GM12878 (cell line): ENCODE data around the gene CISD2. TPM values are rescaled to one million over a fixed set of nuclear protein-coding genes. Genes with fewer than 3 reads are reported as not detected.

Source experiments
- ASH2L ChIP-seq: fragments of 300-600, 200-600 bp; sonication (generic); IDR thresholded peaks from 2 replicates; pipeline ENCODE4 v1.6.1; 2017; ENCODE audit warnings: low read depth, mild to moderate bottlenecking, borderline replicate concordance
- BHLHE40 ChIP-seq, 2 experiments: fragments of 450-650 bp in 1 of 2; IDR thresholded peaks; 2 replicates each; pipeline ENCODE4 v1.6.1; 2011 to 2017; ENCODE audit warnings: low read depth in 2 of 2, borderline replicate concordance in 1 of 2, improper control_type of control experiment in 1 of 2, low read length in 1 of 2, mild to moderate bottlenecking in 1 of 2
- CBFB ChIP-seq: IDR thresholded peaks from 2 replicates; pipeline ENCODE4 v1.6.1; 2016; ENCODE audit warnings: antibody characterized with exemption, low read depth
- CHD4 ChIP-seq: fragments of 200-600 bp; sonication (generic); IDR thresholded peaks from 2 replicates; pipeline ENCODE4 v1.6.1; 2016; ENCODE audit warnings: mild to moderate bottlenecking
- CREM ChIP-seq: IDR thresholded peaks from 2 replicates; pipeline ENCODE4 v1.6.1; 2014; ENCODE audit warnings: antibody characterized with exemption, low read depth
- ETV6 ChIP-seq, 2 experiments: fragments of 450-650 bp in 1 of 2; IDR thresholded peaks in 1 of 2; conservative IDR thresholded peaks in 1 of 2; 2 replicates each; pipeline ENCODE4 v1.6.1; 2014; ENCODE audit warnings: antibody characterized with exemption in 1 of 2, borderline replicate concordance in 1 of 2, low read depth in 1 of 2, mild to moderate bottlenecking in 1 of 2, moderate library complexity in 1 of 2
- IRF5 ChIP-seq: fragments of 450-650 bp; IDR thresholded peaks from 2 replicates; pipeline ENCODE4 v1.6.1; 2017; ENCODE audit warnings: borderline replicate concordance
- KLF5 ChIP-seq: fragments of 450-650 bp; IDR thresholded peaks from 2 replicates; pipeline ENCODE4 v1.6.1; 2014; ENCODE audit warnings: mild to moderate bottlenecking; ENCODE audit not compliant: partially characterized antibody
- LARP7 ChIP-seq: fragments of 450-650 bp; IDR thresholded peaks from 2 replicates; pipeline ENCODE4 v1.6.1; 2017; ENCODE audit warnings: mild to moderate bottlenecking
- MTA2 ChIP-seq: fragments of 450-650 bp; IDR thresholded peaks from 2 replicates; pipeline ENCODE4 v1.6.1; 2016; ENCODE audit warnings: low read depth, mild to moderate bottlenecking, moderate library complexity
- MXI1 ChIP-seq: fragments of 150-350 bp; IDR thresholded peaks from 2 replicates; pipeline ENCODE4 v1.6.1; 2011; ENCODE audit warnings: low read depth, mild to moderate bottlenecking, inconsistent platforms, low read length, improper control_type of control experiment
- NFIC ChIP-seq: IDR thresholded peaks from 2 replicates; pipeline ENCODE4 v1.6.1; 2012; ENCODE audit warnings: low read depth, mild to moderate bottlenecking, inconsistent platforms, low read length, moderate library complexity
- NRF1 ChIP-seq: conservative IDR thresholded peaks from 2 replicates; pipeline ENCODE4 v1.6.1; 2011; ENCODE audit warnings: mild to moderate bottlenecking, low read depth, low read length, improper control_type of control experiment
- PAX5 ChIP-seq: IDR thresholded peaks from 2 replicates; pipeline ENCODE4 v1.6.1; 2011; ENCODE audit warnings: low read depth, low read length, borderline replicate concordance
- PKNOX1 ChIP-seq: fragments of 450-650 bp; IDR thresholded peaks from 2 replicates; pipeline ENCODE4 v1.6.1; 2016; ENCODE audit warnings: mild to moderate bottlenecking
- SREBF2 ChIP-seq: IDR thresholded peaks from 2 replicates; pipeline ENCODE4 v1.6.1; 2012; ENCODE audit warnings: mild to moderate bottlenecking, low read length
- polyA plus RNA-seq, 11 experiments: library from polyadenylated mRNA; depleted of rRNA in 4 of 11; unstranded in 6 of 11; stranded (reverse) in 5 of 11; fragments of >200 nt; fragmentation: Nextera tagmentation in 4 of 11; fragmentation: Illumina TruSeq in 1 of 11; extraction: Ambion mirVana in 4 of 11; extraction: Trizol in 1 of 11; gene quantifications; 1 replicate in 1 of 11; 2 replicates in 10 of 11; pipeline versions ENCODE4 v1.2.1 to v1.2.3, GENCODE V29; 2011 to 2016; ENCODE audit warnings: inconsistent platforms in 2 of 11, missing spikeins in 2 of 11, low read depth in 1 of 11
- total RNA-seq, 4 experiments: library from RNA; depleted of rRNA in 3 of 4; stranded (reverse); fragments of >200 nt in 3 of 4; fragmentation: Illumina TruSeq in 1 of 4; extraction: Trizol in 1 of 4; gene quantifications; 2 replicates each; pipeline versions ENCODE4 v1.2.1 to v1.2.3, GENCODE V29; 2013 to 2021
- TF ChIP-seq, protein P1 (sequence below): fragments of 450-650 bp; IDR thresholded peaks from 2 replicates; pipeline ENCODE4 v1.6.1; 2017; ENCODE audit warnings: mild to moderate bottlenecking, moderate library complexity
- TF ChIP-seq, protein P2 (sequence below): fragments of 450-650 bp; IDR thresholded peaks from 2 replicates; pipeline ENCODE4 v1.6.1; 2018; ENCODE audit warnings: mild to moderate bottlenecking, low read depth, moderate library complexity; ENCODE audit not compliant: partially characterized antibody

CISD2 gene
- total and polyA plus RNA-seq, 10 of the 15 experiments (the other 5 are each of a cell fraction or from before 2014, with no cell fraction given): 29.5 to 132 (median 38.9) TPM

- TF ChIP-seq, protein P1, sequence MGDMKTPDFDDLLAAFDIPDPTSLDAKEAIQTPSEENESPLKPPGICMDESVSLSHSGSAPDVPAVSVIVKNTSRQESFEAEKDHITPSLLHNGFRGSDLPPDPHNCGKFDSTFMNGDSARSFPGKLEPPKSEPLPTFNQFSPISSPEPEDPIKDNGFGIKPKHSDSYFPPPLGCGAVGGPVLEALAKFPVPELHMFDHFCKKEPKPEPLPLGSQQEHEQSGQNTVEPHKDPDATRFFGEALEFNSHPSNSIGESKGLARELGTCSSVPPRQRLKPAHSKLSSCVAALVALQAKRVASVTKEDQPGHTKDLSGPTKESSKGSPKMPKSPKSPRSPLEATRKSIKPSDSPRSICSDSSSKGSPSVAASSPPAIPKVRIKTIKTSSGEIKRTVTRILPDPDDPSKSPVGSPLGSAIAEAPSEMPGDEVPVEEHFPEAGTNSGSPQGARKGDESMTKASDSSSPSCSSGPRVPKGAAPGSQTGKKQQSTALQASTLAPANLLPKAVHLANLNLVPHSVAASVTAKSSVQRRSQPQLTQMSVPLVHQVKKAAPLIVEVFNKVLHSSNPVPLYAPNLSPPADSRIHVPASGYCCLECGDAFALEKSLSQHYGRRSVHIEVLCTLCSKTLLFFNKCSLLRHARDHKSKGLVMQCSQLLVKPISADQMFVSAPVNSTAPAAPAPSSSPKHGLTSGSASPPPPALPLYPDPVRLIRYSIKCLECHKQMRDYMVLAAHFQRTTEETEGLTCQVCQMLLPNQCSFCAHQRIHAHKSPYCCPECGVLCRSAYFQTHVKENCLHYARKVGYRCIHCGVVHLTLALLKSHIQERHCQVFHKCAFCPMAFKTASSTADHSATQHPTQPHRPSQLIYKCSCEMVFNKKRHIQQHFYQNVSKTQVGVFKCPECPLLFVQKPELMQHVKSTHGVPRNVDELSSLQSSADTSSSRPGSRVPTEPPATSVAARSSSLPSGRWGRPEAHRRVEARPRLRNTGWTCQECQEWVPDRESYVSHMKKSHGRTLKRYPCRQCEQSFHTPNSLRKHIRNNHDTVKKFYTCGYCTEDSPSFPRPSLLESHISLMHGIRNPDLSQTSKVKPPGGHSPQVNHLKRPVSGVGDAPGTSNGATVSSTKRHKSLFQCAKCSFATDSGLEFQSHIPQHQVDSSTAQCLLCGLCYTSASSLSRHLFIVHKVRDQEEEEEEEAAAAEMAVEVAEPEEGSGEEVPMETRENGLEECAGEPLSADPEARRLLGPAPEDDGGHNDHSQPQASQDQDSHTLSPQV: peak; percentile 66; the same call in 1 of the 2 replicates
- peak; percentile 28; the same call in 1 of the 2 replicates for TF ChIP-seq NFIC
- TF ChIP-seq KLF5: no peak
- TF ChIP-seq MTA2: peak; percentile 77
- peak; percentile 62; the same call in 1 of the 2 replicates for TF ChIP-seq CREM
- TF ChIP-seq CBFB: peak; percentile 96
- peak; percentile 74 for TF ChIP-seq MXI1
- TF ChIP-seq PAX5: peak; percentile 5; the same call in 1 of the 2 replicates
- TF ChIP-seq ASH2L: no peak
- TF ChIP-seq BHLHE40 (IDR thresholded peaks at IDR 0.05; ENCODE audit: borderline replicate concordance in 1 of 2, low read depth in 2 of 2, low read length in 1 of 2): peak; percentile 90 to 94
- TF ChIP-seq, protein P2, sequence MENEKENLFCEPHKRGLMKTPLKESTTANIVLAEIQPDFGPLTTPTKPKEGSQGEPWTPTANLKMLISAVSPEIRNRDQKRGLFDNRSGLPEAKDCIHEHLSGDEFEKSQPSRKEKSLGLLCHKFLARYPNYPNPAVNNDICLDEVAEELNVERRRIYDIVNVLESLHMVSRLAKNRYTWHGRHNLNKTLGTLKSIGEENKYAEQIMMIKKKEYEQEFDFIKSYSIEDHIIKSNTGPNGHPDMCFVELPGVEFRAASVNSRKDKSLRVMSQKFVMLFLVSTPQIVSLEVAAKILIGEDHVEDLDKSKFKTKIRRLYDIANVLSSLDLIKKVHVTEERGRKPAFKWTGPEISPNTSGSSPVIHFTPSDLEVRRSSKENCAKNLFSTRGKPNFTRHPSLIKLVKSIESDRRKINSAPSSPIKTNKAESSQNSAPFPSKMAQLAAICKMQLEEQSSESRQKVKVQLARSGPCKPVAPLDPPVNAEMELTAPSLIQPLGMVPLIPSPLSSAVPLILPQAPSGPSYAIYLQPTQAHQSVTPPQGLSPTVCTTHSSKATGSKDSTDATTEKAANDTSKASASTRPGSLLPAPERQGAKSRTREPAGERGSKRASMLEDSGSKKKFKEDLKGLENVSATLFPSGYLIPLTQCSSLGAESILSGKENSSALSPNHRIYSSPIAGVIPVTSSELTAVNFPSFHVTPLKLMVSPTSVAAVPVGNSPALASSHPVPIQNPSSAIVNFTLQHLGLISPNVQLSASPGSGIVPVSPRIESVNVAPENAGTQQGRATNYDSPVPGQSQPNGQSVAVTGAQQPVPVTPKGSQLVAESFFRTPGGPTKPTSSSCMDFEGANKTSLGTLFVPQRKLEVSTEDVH: no peak
- no peak for TF ChIP-seq CHD4
- peak; percentile 93 for TF ChIP-seq IRF5
- peak; percentile 41; the same call in 1 of the 2 replicates for TF ChIP-seq NRF1
- TF ChIP-seq ETV6 (conservative IDR thresholded peaks at IDR 0.05 in 1 of 2, IDR thresholded peaks at IDR 0.05 in 1 of 2; ENCODE audit: borderline replicate concordance in 1 of 2, low read depth in 1 of 2): peak in 1 of 2 experiments; percentile 26; a peak in 2 of 4 replicates
- TF ChIP-seq PKNOX1: peak; percentile 66
- no peak for TF ChIP-seq SREBF2
- 0 out of 2 replicates have a peak, but pooled peaks have one; percentile 32 for TF ChIP-seq LARP7
Measured at GRCh38 chr4:102827674-102828496, 40.9 kb upstream of the CISD2 start (continued).
